Esophagus squamous epithelium (tissue), 4 donors: ENCODE data around the gene PREP.

Source experiments
- POLR2A ChIP-seq, 4 donors: fragments of 450-650 bp; IDR thresholded peaks; one replicate each; pipeline ENCODE4 v1.6.1; 2017; ENCODE audit warnings: antibody characterized with exemption in 4 of 4, mild to moderate bottlenecking in 4 of 4, moderate library complexity in 3 of 4
- TF ChIP-seq, protein P1 (sequence below), 6 experiments: fragments of 450-650 bp in 4 of 6; fragments of 200-600 bp in 2 of 6; sonication (generic) in 2 of 6; IDR thresholded peaks; one replicate each; pipeline ENCODE4 v1.5.1; 2016 to 2019; ENCODE audit warnings: antibody characterized with exemption in 6 of 6, mild to moderate bottlenecking in 4 of 6, moderate library complexity in 4 of 6

- TF ChIP-seq, protein P1, sequence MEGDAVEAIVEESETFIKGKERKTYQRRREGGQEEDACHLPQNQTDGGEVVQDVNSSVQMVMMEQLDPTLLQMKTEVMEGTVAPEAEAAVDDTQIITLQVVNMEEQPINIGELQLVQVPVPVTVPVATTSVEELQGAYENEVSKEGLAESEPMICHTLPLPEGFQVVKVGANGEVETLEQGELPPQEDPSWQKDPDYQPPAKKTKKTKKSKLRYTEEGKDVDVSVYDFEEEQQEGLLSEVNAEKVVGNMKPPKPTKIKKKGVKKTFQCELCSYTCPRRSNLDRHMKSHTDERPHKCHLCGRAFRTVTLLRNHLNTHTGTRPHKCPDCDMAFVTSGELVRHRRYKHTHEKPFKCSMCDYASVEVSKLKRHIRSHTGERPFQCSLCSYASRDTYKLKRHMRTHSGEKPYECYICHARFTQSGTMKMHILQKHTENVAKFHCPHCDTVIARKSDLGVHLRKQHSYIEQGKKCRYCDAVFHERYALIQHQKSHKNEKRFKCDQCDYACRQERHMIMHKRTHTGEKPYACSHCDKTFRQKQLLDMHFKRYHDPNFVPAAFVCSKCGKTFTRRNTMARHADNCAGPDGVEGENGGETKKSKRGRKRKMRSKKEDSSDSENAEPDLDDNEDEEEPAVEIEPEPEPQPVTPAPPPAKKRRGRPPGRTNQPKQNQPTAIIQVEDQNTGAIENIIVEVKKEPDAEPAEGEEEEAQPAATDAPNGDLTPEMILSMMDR (IDR thresholded peaks at IDR 0.05): no peak
- no peak for TF ChIP-seq POLR2A (IDR thresholded peaks at IDR 0.05)
Measured at GRCh38 chr6:105278035-105278434, 124.8 kb downstream of the PREP start.
